Testis (tissue), 2 donors: Measurements from ENCODE around the gene CDH13.

Source experiments
- POLR2A ChIP-seq: fragments of 450-650 bp; IDR thresholded peaks from one replicate; pipeline ENCODE4 v1.6.1; 2017; ENCODE audit warnings: antibody characterized with exemption, mild to moderate bottlenecking, moderate library complexity
- TF ChIP-seq, protein P1 (sequence below), 3 experiments: fragments of 450-650 bp in 2 of 3; fragments of 200-600 bp in 1 of 3; sonication (generic) in 1 of 3; IDR thresholded peaks; one replicate each; pipeline ENCODE4 v1.5.1; 2016 to 2019; ENCODE audit warnings: antibody characterized with exemption in 3 of 3, mild to moderate bottlenecking in 2 of 3, moderate library complexity in 1 of 3

- TF ChIP-seq, protein P1, sequence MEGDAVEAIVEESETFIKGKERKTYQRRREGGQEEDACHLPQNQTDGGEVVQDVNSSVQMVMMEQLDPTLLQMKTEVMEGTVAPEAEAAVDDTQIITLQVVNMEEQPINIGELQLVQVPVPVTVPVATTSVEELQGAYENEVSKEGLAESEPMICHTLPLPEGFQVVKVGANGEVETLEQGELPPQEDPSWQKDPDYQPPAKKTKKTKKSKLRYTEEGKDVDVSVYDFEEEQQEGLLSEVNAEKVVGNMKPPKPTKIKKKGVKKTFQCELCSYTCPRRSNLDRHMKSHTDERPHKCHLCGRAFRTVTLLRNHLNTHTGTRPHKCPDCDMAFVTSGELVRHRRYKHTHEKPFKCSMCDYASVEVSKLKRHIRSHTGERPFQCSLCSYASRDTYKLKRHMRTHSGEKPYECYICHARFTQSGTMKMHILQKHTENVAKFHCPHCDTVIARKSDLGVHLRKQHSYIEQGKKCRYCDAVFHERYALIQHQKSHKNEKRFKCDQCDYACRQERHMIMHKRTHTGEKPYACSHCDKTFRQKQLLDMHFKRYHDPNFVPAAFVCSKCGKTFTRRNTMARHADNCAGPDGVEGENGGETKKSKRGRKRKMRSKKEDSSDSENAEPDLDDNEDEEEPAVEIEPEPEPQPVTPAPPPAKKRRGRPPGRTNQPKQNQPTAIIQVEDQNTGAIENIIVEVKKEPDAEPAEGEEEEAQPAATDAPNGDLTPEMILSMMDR (IDR thresholded peaks at IDR 0.05) = no peak
- no peak for TF ChIP-seq POLR2A
Observed at GRCh38 chr16:82990155-82990554, 363.4 kb downstream of the CDH13 start.
